GM10248 (cell line): ENCODE results near the gene FOSL2.

ENCODE experiments used
- CTCF ChIA-PET: fragments of 300-600 bp; sonication (Branson Sonifier 250); formaldehyde crosslinking; extraction: SDS; loops from one replicate; lab custom pipeline; 2021; ENCODE audit warnings: antibody characterized with exemption; lab: Yijun Ruan, JAX
- POLR2A ChIA-PET: fragments of 350-650 bp; sonication (Branson Sonifier 250); formaldehyde crosslinking; extraction: SDS; loops from one replicate; lab custom pipeline; 2020; ENCODE audit warnings: antibody characterized with exemption; lab: Yijun Ruan, JAX
- DNase-seq: peaks from one replicate; pipeline ENCODE4 v3.0.0; 2012; ENCODE audit errors: extremely low spot score
- TF ChIP-seq, protein P1 (sequence below): IDR thresholded peaks from 2 replicates; pipeline ENCODE4 v1.5.1; 2012; ENCODE audit warnings: mild to moderate bottlenecking, low read depth; ENCODE audit errors: extremely low read depth, missing control alignments, control extremely low read depth

Gene FOSL2

DNA sequence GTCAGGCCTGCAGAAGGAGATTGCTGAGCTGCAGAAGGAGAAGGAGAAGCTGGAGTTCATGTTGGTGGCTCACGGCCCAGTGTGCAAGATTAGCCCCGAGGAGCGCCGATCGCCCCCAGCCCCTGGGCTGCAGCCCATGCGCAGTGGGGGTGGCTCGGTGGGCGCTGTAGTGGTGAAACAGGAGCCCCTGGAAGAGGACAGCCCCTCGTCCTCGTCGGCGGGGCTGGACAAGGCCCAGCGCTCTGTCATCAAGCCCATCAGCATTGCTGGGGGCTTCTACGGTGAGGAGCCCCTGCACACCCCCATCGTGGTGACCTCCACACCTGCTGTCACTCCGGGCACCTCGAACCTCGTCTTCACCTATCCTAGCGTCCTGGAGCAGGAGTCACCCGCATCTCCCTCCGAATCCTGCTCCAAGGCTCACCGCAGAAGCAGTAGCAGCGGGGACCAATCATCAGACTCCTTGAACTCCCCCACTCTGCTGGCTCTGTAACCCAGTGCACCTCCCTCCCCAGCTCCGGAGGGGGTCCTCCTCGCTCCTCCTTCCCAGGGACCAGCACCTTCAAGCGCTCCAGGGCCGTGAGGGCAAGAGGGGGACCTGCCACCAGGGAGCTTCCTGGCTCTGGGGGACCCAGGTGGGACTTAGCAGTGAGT, 19.4 kb downstream of the FOSL2 start:
- DNase-seq = no peak
- TF ChIP-seq, protein P1, sequence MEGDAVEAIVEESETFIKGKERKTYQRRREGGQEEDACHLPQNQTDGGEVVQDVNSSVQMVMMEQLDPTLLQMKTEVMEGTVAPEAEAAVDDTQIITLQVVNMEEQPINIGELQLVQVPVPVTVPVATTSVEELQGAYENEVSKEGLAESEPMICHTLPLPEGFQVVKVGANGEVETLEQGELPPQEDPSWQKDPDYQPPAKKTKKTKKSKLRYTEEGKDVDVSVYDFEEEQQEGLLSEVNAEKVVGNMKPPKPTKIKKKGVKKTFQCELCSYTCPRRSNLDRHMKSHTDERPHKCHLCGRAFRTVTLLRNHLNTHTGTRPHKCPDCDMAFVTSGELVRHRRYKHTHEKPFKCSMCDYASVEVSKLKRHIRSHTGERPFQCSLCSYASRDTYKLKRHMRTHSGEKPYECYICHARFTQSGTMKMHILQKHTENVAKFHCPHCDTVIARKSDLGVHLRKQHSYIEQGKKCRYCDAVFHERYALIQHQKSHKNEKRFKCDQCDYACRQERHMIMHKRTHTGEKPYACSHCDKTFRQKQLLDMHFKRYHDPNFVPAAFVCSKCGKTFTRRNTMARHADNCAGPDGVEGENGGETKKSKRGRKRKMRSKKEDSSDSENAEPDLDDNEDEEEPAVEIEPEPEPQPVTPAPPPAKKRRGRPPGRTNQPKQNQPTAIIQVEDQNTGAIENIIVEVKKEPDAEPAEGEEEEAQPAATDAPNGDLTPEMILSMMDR = no peak
- POLR2A ChIA-PET = no interaction called here
- CTCF ChIA-PET = interaction anchor here (3.9 kb wide), 1 partner anchor 658 kb away, joined by 10 read pairs; no protein-coding TSS in a partner anchor

DNA sequence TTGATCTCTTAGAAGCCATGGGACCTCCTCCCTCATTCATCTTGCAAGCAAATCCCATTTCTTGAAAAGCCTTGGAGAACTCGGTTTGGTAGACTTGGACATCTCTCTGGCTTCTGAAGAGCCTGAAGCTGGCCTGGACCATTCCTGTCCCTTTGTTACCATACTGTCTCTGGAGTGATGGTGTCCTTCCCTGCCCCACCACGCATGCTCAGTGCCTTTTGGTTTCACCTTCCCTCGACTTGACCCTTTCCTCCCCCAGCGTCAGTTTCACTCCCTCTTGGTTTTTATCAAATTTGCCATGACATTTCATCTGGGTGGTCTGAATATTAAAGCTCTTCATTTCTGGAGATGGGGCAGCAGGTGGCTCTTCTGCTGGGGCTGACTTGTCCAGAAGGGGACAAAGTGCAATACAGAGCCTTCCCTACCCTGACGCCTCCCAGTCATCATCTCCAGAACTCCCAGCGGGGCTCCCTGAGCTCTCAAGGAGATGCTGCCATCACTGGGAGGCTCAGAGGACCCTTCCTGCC, 20.0 kb downstream of the FOSL2 start:
- POLR2A ChIA-PET = no interaction called here
- DNase-seq = no peak

DNA sequence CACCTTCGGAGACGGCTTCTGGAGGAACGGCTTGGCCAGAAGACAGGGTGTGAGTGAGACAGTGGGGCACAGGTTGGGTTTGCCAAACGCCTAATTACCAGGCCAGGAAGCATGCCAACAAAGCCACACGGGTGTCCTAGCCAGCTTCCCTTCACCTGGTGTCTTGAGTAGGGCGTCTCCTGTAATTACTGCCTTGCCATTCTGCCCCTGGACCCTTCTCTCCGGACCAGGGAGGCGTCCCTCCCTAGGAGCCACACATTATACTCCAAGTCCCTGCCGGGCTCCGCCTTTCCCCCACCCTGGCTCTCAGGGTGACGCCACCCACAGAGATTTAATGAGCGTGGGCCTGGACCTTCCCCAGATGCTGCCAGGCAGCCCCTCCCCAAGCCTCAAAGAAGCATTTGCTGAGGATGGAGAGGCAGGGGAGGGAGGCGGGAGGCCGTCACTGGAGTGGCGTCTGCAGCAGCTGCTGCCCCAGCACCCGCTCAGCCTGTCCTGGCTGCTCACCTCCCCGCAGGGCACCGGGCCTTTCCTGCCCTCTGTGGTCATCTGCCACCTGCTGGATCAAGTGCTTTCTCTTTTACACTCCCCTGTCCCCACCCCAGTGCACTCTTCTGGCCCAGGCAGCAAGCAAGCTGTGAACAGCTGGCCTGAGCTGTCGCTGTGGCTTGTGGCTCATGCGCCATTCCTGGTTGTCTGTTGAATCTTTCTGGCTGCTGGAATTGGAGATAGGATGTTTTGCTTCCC, 20.7 kb downstream of the FOSL2 start:
- ChIA-PET POLR2A (no interaction called here), CTCF (interaction anchor here (0.7 to 3.9 kb wide), 5 partner anchors 10 to 659 kb away, joined by 3 to 10 read pairs (median 4); no protein-coding TSS in a partner anchor)
- no peak for DNase-seq
- TF ChIP-seq, protein P1 = no peak

More for the DNA sequence above, 20.0 kb downstream of the FOSL2 start:
- CTCF ChIA-PET = interaction anchor here (3.9 kb wide), 1 partner anchor 658 kb away, joined by 10 read pairs; no protein-coding TSS in a partner anchor
- TF ChIP-seq, protein P1 = no peak

DNA sequence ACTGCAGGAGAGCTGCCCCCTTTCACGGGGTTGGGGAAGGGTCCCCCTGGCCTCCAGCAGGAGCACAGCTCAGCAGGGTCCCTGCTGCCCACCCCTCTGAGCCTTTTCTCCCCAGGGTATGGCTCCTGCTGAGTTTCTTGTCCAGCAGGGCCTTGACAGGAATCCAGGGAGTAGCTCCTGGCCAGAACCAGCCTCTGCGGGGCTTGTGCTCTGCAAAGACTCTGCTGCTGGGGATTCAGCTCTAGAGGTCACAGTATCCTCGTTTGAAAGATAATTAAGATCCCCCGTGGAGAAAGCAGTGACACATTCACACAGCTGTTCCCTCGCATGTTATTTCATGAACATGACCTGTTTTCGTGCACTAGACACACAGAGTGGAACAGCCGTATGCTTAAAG, 21.2 kb downstream of the FOSL2 start:
- TF ChIP-seq, protein P1 = no peak
- CTCF ChIA-PET = interaction anchor here (0.7 to 3.9 kb wide), 5 partner anchors 9 to 659 kb away, joined by 3 to 10 read pairs (median 4); no protein-coding TSS in a partner anchor
- DNase-seq = no peak

DNA sequence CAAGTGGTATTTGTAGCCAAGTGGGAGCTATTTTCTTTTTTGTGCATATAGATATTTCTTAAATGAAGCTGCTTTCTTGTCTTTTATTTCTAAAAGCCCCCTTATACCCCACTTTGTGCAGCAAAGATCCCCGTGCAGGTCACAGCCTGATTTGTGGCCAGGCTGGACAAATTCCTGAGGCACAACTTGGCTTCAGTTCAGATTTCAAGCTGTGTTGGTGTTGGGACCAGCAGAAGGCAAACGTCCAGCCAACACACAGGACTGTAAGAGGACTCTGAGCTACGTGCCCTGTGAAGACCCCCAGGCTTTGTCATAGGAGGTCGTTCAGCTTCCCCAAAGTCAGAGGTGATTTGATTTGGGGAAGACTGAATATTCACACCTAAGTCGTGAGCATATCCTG, 21.9 kb downstream of the FOSL2 start:
- DNase-seq = no peak
- ChIA-PET POLR2A (no interaction called here), CTCF (interaction anchor here (1.3 to 3.9 kb wide), 4 partner anchors 11 to 660 kb away, joined by 3 to 10 read pairs (median 4); no protein-coding TSS in a partner anchor)
- TF ChIP-seq, protein P1 = no peak

More for the DNA sequence above, 21.2 kb downstream of the FOSL2 start:
- POLR2A ChIA-PET = no interaction called here

DNA sequence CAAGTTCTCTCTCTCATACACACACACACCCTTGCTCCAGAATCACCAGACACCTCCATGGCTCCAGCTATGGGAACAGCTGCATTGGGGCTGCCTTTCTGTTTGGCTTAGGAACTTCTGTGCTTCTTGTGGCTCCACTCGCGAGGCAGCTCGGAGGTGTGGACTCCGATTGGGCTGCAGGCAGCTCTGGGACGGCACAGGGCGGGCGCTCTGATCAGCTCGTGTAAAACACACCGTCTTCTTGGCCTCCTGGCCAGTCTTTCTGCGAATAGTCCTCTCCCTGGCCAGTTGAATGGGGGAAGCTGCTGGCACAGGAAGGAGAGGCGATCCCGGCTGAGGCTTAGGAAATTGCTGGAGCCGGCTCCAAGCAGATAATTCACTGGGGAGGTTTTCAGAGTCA, 22.4 kb downstream of the FOSL2 start:
- TF ChIP-seq, protein P1 = no peak
- POLR2A ChIA-PET = no interaction called here
- no peak for DNase-seq
- CTCF ChIA-PET = interaction anchor here (1.4 to 3.9 kb wide), 3 partner anchors 18 to 661 kb away, joined by 3 to 10 read pairs (median 5); no protein-coding TSS in a partner anchor
